ENCODE data around the gene PUM1.

PUM1 gene

DNA sequence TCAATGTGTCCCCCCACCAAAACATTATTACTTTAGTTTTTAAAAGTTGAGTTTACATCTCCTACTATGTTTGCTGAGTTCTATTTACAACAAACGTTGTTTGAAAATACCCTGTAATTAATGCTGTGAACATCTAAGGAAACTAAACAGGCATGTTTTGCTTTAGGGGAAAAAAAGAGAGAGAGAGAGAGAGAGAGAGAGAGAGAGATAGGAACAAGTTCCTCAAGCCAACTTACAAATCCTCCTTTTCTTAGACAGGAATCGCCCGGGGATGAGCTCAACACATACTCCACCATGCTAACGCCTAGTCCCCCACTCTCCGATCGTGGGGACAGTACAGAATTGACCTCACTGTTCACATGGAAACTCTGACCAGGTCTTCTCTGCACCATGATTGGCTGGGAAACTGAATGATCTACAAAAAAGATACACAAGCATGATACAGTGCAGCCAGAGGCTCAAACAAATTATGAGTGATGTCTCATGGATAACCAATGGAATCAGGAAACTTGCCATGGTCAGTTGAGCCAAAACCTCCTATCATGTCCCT is 59.8 kb downstream of the PUM1 start:
- H3K27me3 ChIP-seq: no peaks in the 10 kb centered on the region
- peaks cover 11% of the 10 kb centered on the region; the same call in 1 of the 2 replicates for H3K4me1 ChIP-seq
- H3K36me3 ChIP-seq: peaks cover 12% of the 10 kb centered on the region
- no peaks in the 10 kb centered on the region for H3K9me3 ChIP-seq
- TF ChIP-seq, protein P1, sequence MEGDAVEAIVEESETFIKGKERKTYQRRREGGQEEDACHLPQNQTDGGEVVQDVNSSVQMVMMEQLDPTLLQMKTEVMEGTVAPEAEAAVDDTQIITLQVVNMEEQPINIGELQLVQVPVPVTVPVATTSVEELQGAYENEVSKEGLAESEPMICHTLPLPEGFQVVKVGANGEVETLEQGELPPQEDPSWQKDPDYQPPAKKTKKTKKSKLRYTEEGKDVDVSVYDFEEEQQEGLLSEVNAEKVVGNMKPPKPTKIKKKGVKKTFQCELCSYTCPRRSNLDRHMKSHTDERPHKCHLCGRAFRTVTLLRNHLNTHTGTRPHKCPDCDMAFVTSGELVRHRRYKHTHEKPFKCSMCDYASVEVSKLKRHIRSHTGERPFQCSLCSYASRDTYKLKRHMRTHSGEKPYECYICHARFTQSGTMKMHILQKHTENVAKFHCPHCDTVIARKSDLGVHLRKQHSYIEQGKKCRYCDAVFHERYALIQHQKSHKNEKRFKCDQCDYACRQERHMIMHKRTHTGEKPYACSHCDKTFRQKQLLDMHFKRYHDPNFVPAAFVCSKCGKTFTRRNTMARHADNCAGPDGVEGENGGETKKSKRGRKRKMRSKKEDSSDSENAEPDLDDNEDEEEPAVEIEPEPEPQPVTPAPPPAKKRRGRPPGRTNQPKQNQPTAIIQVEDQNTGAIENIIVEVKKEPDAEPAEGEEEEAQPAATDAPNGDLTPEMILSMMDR (IDR thresholded peaks at IDR 0.05; ENCODE audit: low read depth, low read length): no peak
- no peak overlapping the region for H3K4me3 ChIP-seq (ENCODE audit: low read depth, low read length)
- no peak for DNase-seq

DNA sequence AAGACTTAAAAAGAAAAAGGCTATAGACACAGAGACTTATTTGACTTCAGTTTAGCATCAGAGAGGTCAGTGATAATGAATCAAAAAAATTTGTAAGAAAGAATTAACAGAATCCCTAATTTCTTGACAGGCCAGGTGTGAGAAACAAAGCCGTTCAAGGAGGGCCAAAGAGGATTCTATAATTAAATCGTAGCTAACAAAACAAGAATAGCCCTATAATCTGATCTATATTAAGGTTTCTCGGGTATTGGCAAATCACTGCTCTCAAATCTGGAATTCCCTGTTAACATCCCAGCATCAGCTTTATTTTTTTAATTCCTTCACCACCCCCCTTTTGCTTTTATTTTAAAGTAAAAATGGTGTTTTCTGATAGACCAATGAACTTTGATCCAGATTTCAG is 60.3 kb downstream of the PUM1 start:
- H3K36me3 ChIP-seq: peaks cover 12% of the 10 kb centered on the region
- TF ChIP-seq, protein P1 (IDR thresholded peaks at IDR 0.05; ENCODE audit: low read depth, low read length): no peak
- H3K27me3 ChIP-seq: no peaks in the 10 kb centered on the region

DNA sequence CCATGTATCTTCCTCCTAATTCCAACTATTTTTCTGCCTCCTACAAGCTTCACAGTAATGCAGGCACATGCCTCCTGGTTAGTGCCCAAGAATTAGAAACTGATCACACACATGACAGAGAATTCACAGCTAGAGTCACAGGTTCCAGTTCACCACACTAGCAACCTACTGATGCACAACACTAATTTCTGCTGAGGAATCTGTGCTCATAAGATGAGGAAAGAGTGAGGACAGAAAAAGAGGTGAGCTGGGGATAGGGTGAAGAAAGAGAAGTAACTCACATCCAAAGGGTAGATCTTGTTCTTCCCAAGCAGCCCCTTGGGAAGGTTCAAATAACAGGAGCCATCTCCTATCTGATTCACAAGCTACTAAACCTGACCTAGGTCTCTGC is 61.3 kb downstream of the PUM1 start:
- Histone ChIP-seq H3K9me3 (no peaks in the 10 kb centered on the region), H3K4me3 (ENCODE audit: low read depth, low read length) (no peak overlapping the region), H3K36me3 (peaks cover 12% of the 10 kb centered on the region), H3K4me1 (peaks cover 11% of the 10 kb centered on the region; the same call in 1 of the 2 replicates), H3K27me3 (no peaks in the 10 kb centered on the region)
- TF ChIP-seq, protein P1 (IDR thresholded peaks at IDR 0.05; ENCODE audit: low read depth, low read length): no peak
- no peak for DNase-seq

More for the DNA sequence above, 60.3 kb downstream of the PUM1 start:
- Histone ChIP-seq H3K9me3 (no peaks in the 10 kb centered on the region), H3K4me1 (peaks cover 11% of the 10 kb centered on the region; the same call in 1 of the 2 replicates), H3K4me3 (ENCODE audit: low read depth, low read length) (no peak overlapping the region)
- no peak for DNase-seq

DNA sequence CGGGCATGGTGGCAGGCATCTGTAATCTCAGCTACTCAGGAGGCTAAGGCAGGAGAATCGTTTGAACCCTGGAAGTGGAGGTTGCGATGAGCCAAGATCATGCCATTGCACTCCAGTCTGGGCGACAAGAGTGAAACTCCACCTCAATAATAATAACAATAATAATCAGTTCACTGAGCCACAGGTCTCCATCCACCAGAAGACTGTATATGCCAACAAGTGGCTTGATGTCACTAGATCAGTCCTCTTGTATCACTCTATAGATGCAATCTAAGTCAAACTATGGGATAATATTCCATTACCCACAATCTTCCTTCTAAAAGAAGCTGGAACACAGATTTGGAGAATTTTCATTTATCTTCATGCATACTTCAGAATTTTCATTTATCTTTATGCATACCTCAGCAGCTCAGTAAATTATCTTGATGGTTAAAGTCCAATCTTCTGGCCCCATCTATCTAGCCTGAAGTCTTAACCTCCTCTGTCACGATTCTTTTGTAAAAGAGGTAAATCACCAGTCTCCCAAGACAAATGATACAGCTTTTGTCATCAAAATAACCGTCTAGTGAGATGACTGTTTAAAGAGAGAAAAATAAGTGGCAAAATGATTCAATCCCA is 61.8 kb downstream of the PUM1 start:
- Histone ChIP-seq H3K4me1 (peaks cover 11% of the 10 kb centered on the region; the same call in 1 of the 2 replicates), H3K36me3 (peaks cover 12% of the 10 kb centered on the region), H3K9me3 (no peaks in the 10 kb centered on the region), H3K4me3 (ENCODE audit: low read depth, low read length) (no peak overlapping the region), H3K27me3 (no peaks in the 10 kb centered on the region)
- TF ChIP-seq, protein P1 (IDR thresholded peaks at IDR 0.05; ENCODE audit: low read depth, low read length): no peak
- no peak for DNase-seq

DNA sequence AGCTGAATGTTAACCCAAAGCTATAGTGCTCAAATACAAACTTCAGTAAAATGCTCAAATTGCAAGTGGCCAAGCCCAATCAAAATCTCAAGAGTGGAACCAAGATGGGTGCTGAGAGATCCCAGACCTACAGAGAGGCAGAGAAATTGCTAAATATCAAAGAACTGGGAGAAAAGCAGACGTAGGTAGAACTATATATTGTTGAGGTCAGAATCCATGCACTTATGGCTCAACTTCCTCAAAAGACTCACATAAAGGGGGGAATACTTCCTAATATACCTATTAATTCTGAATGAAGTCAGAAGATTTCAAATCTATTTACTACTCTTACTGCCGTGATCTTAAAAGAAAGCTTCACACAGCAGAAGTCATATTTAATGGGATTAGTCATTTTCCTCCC is 65.2 kb downstream of the PUM1 start:
- TF ChIP-seq, protein P1 (IDR thresholded peaks at IDR 0.05; ENCODE audit: low read depth, low read length): no peak
- peaks cover 7% of the 10 kb centered on the region for H3K36me3 ChIP-seq
- H3K27me3 ChIP-seq: no peaks in the 10 kb centered on the region

DNA sequence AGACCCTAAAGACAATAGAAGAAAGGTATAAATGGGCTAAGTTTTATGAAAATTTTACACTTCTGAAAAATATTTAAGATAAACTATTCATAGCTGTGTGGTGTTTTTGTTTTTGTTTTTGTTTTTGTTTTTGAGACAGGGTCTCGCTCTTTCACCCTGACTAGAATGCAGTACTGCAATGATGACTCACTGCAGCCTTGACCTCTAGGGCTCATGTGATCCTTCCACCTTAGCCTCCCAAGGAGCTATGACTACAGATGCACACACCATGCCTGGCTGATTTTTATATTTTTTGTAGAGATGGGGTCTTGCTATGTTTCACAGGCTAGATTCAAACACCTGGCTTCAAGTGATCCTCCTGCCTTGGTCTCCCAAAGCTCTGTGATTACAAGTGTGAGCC is 66.6 kb downstream of the PUM1 start:
- Histone ChIP-seq H3K36me3 (peaks cover 4% of the 10 kb centered on the region), H3K27me3 (no peaks in the 10 kb centered on the region), H3K4me3 (ENCODE audit: low read depth, low read length) (no peak overlapping the region), H3K4me1 (no peaks in the 10 kb centered on the region; the same call in 1 of the 2 replicates), H3K9me3 (no peaks in the 10 kb centered on the region)
- TF ChIP-seq, protein P1 (IDR thresholded peaks at IDR 0.05; ENCODE audit: low read depth, low read length): no peak
- no peak for DNase-seq

More for the DNA sequence above, 65.2 kb downstream of the PUM1 start:
- Histone ChIP-seq H3K4me3 (ENCODE audit: low read depth, low read length) (no peak overlapping the region), H3K9me3 (no peaks in the 10 kb centered on the region), H3K4me1 (no peaks in the 10 kb centered on the region; the same call in 1 of the 2 replicates)
- no peak for DNase-seq
